Measurements from ENCODE around the gene RAD51C. TPM values are rescaled to one million over a fixed set of nuclear protein-coding genes. Genes with fewer than 3 reads are reported as not detected.
A peak's percentile ranks its signal among the peaks of the same experiment; 100 is the strongest.
"Not testable (repeated sequence)": the region's sequence is repeated elsewhere in the genome, so short reads cannot be mapped to it uniquely, and the experiment has no call there.

RAD51C gene
- total RNA-seq, 1 experiment from 2014 or later, result 50.7 TPM

GRCh38 chr17:58734811-58735210 lies 42.4 kb downstream of the RAD51C start:
- no peak for DNase-seq (ENCODE audit: low read depth)

- DNase-seq (ENCODE audit: low read depth), result no peak
Measured at GRCh38 chr17:58741121-58741625, 48.8 kb downstream of the RAD51C start.

GRCh38 chr17:58747674-58748073 lies 55.3 kb downstream of the RAD51C start:
- DNase-seq (ENCODE audit: low read depth), result no peak

- not testable (repeated sequence) for DNase-seq (ENCODE audit: low read depth)
Measured at GRCh38 chr17:58749627-58750026, 57.2 kb downstream of the RAD51C start.

GRCh38 chr17:58753026-58753425 lies 60.6 kb downstream of the RAD51C start:
- no peak for DNase-seq (ENCODE audit: low read depth)

- DNase-seq (ENCODE audit: low read depth), result no peak
Measured at GRCh38 chr17:58755269-58755576, 62.8 kb downstream of the RAD51C start.

- peak; percentile 74 for DNase-seq (ENCODE audit: low read depth)
Measured at GRCh38 chr17:58755577-58756245, 63.3 kb downstream of the RAD51C start, which contains the start of gene PPM1E. TSS of gene PPM1E (plus strand) at chr17:58755854.

GRCh38 chr17:58756246-58757161 lies 64.1 kb downstream of the RAD51C start:
- peak; percentile 16 for DNase-seq (ENCODE audit: low read depth)

GRCh38 chr17:58757162-58757613 lies 64.8 kb downstream of the RAD51C start:
- no peak for DNase-seq (ENCODE audit: low read depth)

GRCh38 chr17:58758890-58759289 lies 66.5 kb downstream of the RAD51C start:
- DNase-seq (ENCODE audit: low read depth), result no peak

GRCh38 chr17:58759522-58759921 lies 67.1 kb downstream of the RAD51C start:
- DNase-seq (ENCODE audit: low read depth), result no peak

- no peak for DNase-seq (ENCODE audit: low read depth)
Measured at GRCh38 chr17:58760248-58760647, 67.8 kb downstream of the RAD51C start.

- no peak for DNase-seq (ENCODE audit: low read depth)
Measured at GRCh38 chr17:58763263-58763662, 70.9 kb downstream of the RAD51C start.

- no peak for DNase-seq (ENCODE audit: low read depth)
Measured at GRCh38 chr17:58764373-58764772, 72.0 kb downstream of the RAD51C start.

- not testable (repeated sequence) for DNase-seq (ENCODE audit: low read depth)
Measured at GRCh38 chr17:58778482-58778881, 86.1 kb downstream of the RAD51C start.

GRCh38 chr17:58779446-58779845 lies 87.0 kb downstream of the RAD51C start:
- no peak for DNase-seq (ENCODE audit: low read depth)

- no peak for DNase-seq (ENCODE audit: low read depth)
Measured at GRCh38 chr17:58783380-58783779, 91.0 kb downstream of the RAD51C start.

GRCh38 chr17:58785097-58785496 lies 92.7 kb downstream of the RAD51C start:
- DNase-seq (ENCODE audit: low read depth), result no peak

Other genes starting within 250 kb of the RAD51C start
- gene HSF5, start 204.2 kb upstream of the RAD51C start, total RNA-seq (2014; rRNA removed; shearing (Covaris generic)), result 0.06 TPM in 1 of 2 replicates, not detected in the other
- 19.9 and 27.6 TPM in 2 replicates for gene MTMR4, start 178.0 kb upstream of the RAD51C start, total RNA-seq (2014; rRNA removed; shearing (Covaris generic))
- not detected in 2 replicates for gene TEX14, start 557 bp upstream of the RAD51C start, total RNA-seq (2014; rRNA removed; shearing (Covaris generic))
- gene PPM1E, start 63.3 kb downstream of the RAD51C start, total RNA-seq (2014; rRNA removed; shearing (Covaris generic)), result 2.1 and 2.5 TPM in 2 replicates